Measurements from ENCODE around the gene IFI6. TPM values are rescaled to one million over a fixed set of nuclear protein-coding genes. Genes with fewer than 3 reads are reported as not detected.

The IFI6 gene
- total RNA-seq, 1 experiment from 2014 or later, result 426 TPM

DNA sequence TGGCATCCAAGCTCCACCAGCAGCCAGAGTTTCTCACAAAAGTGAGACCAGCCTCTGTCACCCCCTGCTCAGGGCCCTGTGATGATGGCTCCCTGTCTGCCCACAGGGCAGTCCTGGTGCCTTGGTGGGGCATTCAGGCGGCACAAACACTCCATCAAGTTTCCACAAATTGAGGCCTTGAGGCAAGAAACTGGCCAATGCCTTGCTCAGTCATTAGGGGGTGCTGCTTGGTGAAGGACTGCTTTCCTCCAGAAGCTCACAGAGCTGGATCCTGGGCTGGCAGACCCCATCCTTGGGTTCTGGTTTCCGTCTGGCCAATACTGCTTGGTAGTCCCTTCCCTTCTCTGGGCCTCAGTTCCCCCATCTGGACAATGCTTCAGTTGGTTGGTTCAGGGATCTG is 55.6 kb downstream of the IFI6 start:
- H3K27ac Mint-ChIP-seq (ENCODE audit: unreplicated experiment), result no peak overlapping the region
- CTCF ChIA-PET, result interaction anchor here (1.0 kb wide), 1 partner anchor 47 kb away, joined by 3 read pairs; no protein-coding TSS in a partner anchor
- peaks cover 45% of the 10 kb centered on the region for H3K27me3 Mint-ChIP-seq (ENCODE audit: unreplicated experiment)
- H3K9me3 Mint-ChIP-seq (ENCODE audit: low read depth, unreplicated experiment), result no peaks in the 10 kb centered on the region
- TF ChIP-seq, protein P1, sequence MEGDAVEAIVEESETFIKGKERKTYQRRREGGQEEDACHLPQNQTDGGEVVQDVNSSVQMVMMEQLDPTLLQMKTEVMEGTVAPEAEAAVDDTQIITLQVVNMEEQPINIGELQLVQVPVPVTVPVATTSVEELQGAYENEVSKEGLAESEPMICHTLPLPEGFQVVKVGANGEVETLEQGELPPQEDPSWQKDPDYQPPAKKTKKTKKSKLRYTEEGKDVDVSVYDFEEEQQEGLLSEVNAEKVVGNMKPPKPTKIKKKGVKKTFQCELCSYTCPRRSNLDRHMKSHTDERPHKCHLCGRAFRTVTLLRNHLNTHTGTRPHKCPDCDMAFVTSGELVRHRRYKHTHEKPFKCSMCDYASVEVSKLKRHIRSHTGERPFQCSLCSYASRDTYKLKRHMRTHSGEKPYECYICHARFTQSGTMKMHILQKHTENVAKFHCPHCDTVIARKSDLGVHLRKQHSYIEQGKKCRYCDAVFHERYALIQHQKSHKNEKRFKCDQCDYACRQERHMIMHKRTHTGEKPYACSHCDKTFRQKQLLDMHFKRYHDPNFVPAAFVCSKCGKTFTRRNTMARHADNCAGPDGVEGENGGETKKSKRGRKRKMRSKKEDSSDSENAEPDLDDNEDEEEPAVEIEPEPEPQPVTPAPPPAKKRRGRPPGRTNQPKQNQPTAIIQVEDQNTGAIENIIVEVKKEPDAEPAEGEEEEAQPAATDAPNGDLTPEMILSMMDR (IDR thresholded peaks at IDR 0.05; ENCODE audit: unreplicated experiment), result no peak
- H3K4me3 Mint-ChIP-seq (ENCODE audit: low read depth, unreplicated experiment), result no peak overlapping the region
- H3K36me3 Mint-ChIP-seq (ENCODE audit: insufficient read depth, unreplicated experiment), result no peaks in the 10 kb centered on the region
- DNase-seq, result no peak
- intact Hi-C loops (cut with micrococcal nuclease; ENCODE audit: unreplicated experiment), result no loop called here
- BruUV-seq (replicated peaks), result no TSS peak
- no peaks in the 10 kb centered on the region for H3K4me1 Mint-ChIP-seq (ENCODE audit: low read depth, unreplicated experiment)

Other genes with a start within 250 kb of the IFI6 start
- 79.5 and 84.2 TPM in 2 replicates for gene WASF2, start 182.0 kb downstream of the IFI6 start, total RNA-seq (2022)
- 20.8 and 21.5 TPM in 2 replicates for gene AHDC1, start 68.0 kb downstream of the IFI6 start, total RNA-seq (2022)
- not detected in 2 replicates for gene FGR, start 37.0 kb downstream of the IFI6 start, total RNA-seq (2022)
- 10.7 and 11.5 TPM in 2 replicates for gene FAM76A, start 53.8 kb upstream of the IFI6 start, total RNA-seq (2022)
- gene STX12, start 101.0 kb upstream of the IFI6 start, total RNA-seq (2022), result 23.4 and 24.2 TPM in 2 replicates
- 29.6 and 34.3 TPM in 2 replicates for gene PPP1R8, start 158.6 kb upstream of the IFI6 start, total RNA-seq (2022)
- 5.9 and 11.3 TPM in 2 replicates for gene THEMIS2, start 200.4 kb upstream of the IFI6 start, total RNA-seq (2022)
- gene RPA2, start 242.4 kb upstream of the IFI6 start, total RNA-seq (2022), result 19.1 and 24.0 TPM in 2 replicates